Upper lobe of left lung (tissue), 4 donors: Measurements from ENCODE around the gene CAPZB.

Experiments
- CTCF ChIP-seq, 6 experiments: fragments of 450-650 bp in 4 of 6; fragments of 200-600 bp in 2 of 6; sonication (generic) in 2 of 6; IDR thresholded peaks; one replicate each; pipeline ENCODE4 v1.5.1; 2016 to 2019; ENCODE audit warnings: antibody characterized with exemption in 6 of 6
- EP300 ChIP-seq, 4 donors: sonication (generic); formaldehyde crosslinking; IDR thresholded peaks; one replicate each; pipeline ENCODE4 v1.5.1; 2017; ENCODE audit warnings: antibody characterized with exemption in 4 of 4, control low read depth in 2 of 4
- POLR2A ChIP-seq, 4 donors: fragments of 450-650 bp; IDR thresholded peaks; one replicate each; pipeline ENCODE4 v1.5.1; 2016 to 2017; ENCODE audit warnings: antibody characterized with exemption in 4 of 4, mild to moderate bottlenecking in 2 of 4
- POLR2AphosphoS5 ChIP-seq, 2 donors: sonication (generic); formaldehyde crosslinking; IDR thresholded peaks; one replicate each; pipeline ENCODE4 v1.5.1; 2017; ENCODE audit warnings: antibody characterized with exemption in 2 of 2

DNA sequence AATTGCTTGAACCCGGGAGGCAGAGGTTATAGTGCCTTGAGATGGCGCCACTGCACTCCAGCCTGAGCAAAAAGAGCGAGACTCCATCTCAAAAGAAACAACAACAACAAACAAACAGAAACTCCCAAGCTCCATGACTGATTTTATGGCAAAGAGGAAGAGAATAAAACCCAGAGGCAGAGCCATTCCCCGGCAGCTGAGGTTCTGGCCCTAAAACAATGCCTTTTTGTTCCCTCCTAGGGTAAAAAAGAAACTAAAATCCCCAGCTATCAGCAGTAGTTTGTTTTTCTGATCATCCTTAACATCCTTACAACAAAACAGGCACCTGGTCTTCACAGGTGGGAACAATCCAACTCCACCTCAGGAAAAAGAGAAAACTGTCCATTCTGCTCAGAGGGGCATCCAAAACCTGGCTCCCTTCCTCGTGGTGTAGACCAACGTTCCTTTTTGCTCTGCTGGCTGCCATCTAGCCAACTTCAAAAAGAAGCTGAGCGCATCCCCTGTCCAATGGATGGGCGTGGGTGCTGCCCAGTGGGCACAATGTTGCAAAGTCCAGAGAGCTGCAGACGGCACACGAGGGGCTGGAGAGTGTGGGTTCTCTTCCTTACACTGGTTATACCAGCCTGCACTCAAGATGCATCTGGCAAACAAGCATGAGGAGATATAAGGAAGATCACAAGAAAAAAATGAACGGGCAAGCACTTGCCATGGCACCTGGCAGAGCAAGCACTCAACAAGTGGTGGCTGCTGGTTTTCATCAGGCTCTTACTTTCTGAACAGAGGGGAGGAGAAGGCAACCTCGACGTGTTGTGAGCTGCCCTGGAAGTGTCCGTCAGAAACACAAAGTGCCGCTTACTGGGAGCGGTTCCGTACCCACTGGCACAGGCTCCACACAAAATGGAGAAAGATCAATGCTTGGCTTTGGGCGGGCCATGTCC, 118.5 kb downstream of the CAPZB start:
- TF ChIP-seq EP300 (IDR thresholded peaks at IDR 0.05) (no peak), CTCF (IDR thresholded peaks at IDR 0.05) (no peak), POLR2A (IDR thresholded peaks at IDR 0.05) (no peak), POLR2AphosphoS5 (IDR thresholded peaks at IDR 0.05) (no peak)
